DND-41 (cell line): ENCODE data around the gene SEC16A.

Experiments
- ATAC-seq: fragments of 200-7000 bp; cut with Tn5 transposase; 3 replicates; pipeline ENCODE4 v1.9.1; 2021; ENCODE audit warnings: low read depth; ENCODE audit not compliant: insufficient read depth
- DNase-seq: peaks from one replicate; pipeline ENCODE4 v3.0.0-alpha.2; 2020
- H2AFZ ChIP-seq: 2 replicates; pipeline ENCODE4 v1.6.0; 2012; ENCODE audit warnings: low read depth, low read length
- H3K27ac ChIP-seq: 2 replicates; pipeline ENCODE4 v1.5.1; 2012; ENCODE audit warnings: low read length, inconsistent platforms
- H3K27me3 ChIP-seq: fragments of 200-600 bp; sonication (generic); 2 replicates; pipeline ENCODE4 v1.6.0; 2012; ENCODE audit warnings: low read length, mild to moderate bottlenecking, inconsistent platforms; ENCODE audit not compliant: insufficient read depth, poor library complexity
- H3K36me3 ChIP-seq: 2 replicates; pipeline ENCODE4 v1.5.1; 2012; ENCODE audit warnings: low read length, inconsistent platforms; ENCODE audit not compliant: insufficient read depth
- H3K4me1 ChIP-seq: 2 replicates; pipeline ENCODE4 v1.5.1; 2012; ENCODE audit warnings: mild to moderate bottlenecking, low read length; ENCODE audit not compliant: insufficient read depth
- H3K4me2 ChIP-seq: 2 replicates; pipeline ENCODE4 v1.6.0; 2012; ENCODE audit warnings: mild to moderate bottlenecking, moderate library complexity, low read length, inconsistent platforms; ENCODE audit not compliant: insufficient read depth
- H3K4me3 ChIP-seq, 2 experiments: fragments of 200-600 bp in 1 of 2; shearing (Covaris generic) in 1 of 2; 2 replicates each; pipeline ENCODE4 v1.5.1; 2012 to 2016; ENCODE audit warnings: inconsistent platforms in 2 of 2, low read length in 2 of 2, mild to moderate bottlenecking in 2 of 2, low read depth in 1 of 2, moderate library complexity in 1 of 2
- H3K79me2 ChIP-seq: 2 replicates; pipeline ENCODE4 v1.6.0; 2012; ENCODE audit warnings: low read length, inconsistent platforms; ENCODE audit not compliant: insufficient read depth
- H3K9ac ChIP-seq: 2 replicates; pipeline ENCODE4 v1.6.0; 2012; ENCODE audit warnings: low read depth, mild to moderate bottlenecking, inconsistent platforms, low read length, moderate library complexity
- H3K9me3 ChIP-seq: 2 replicates; pipeline ENCODE4 v1.5.1; 2012; ENCODE audit warnings: low read length, moderate library complexity, mild to moderate bottlenecking, inconsistent platforms; ENCODE audit not compliant: insufficient read depth, severe bottlenecking
- H4K20me1 ChIP-seq: 2 replicates; pipeline ENCODE4 v1.6.0; 2012; ENCODE audit warnings: low read length; ENCODE audit not compliant: insufficient read depth
- CTCF ChIP-seq: IDR thresholded peaks from 2 replicates; pipeline ENCODE4 v1.5.1; 2012; ENCODE audit warnings: borderline replicate concordance, low read length, moderate library complexity, mild to moderate bottlenecking; ENCODE audit not compliant: poor library complexity, severe bottlenecking; ENCODE audit errors: extremely low read depth
- EZH2 ChIP-seq: IDR thresholded peaks from 3 replicates; pipeline ENCODE4 v1.6.1; 2012; ENCODE audit warnings: borderline replicate concordance, low read depth, mild to moderate bottlenecking, moderate library complexity, low read length, inconsistent platforms; ENCODE audit not compliant: severe bottlenecking

SEC16A gene

DNA sequence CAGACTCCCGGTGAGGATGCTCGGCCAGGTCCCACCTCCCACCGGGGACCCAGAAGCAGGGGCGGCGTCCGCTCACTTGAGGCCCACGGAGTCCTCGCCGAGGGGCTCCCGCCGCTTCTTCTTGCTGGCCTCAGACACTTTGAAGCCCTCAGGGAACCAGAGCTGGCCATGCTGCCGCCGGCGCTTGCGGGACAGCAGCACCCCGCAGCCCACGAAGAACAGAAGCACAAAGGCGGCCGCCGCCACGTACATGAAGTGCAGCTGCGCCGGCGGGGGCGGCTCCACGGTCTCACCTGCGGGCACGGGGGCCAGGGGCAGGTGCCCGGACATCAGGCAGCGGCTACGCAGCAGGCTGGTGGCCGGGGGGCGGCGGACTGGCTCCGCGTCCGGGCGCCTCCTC is 19.4 kb upstream of the SEC16A start:
- peaks cover 76% of the 10 kb centered on the region for H4K20me1 ChIP-seq
- no peak overlapping the region for H3K27ac ChIP-seq
- no peaks in the 10 kb centered on the region for H3K27me3 ChIP-seq
- TF ChIP-seq EZH2 (no peak), CTCF (no peak)
- H3K9ac ChIP-seq: no peak overlapping the region
- no peak overlapping the region for H3K4me2 ChIP-seq
- no peaks in the 10 kb centered on the region for H3K9me3 ChIP-seq
- ATAC-seq (no peak), DNase-seq (no peak)
- H3K79me2 ChIP-seq: peaks cover 41% of the 10 kb centered on the region; the same call in 1 of the 2 replicates
- no peaks in the 10 kb centered on the region for H3K4me1 ChIP-seq
- H2AFZ ChIP-seq: no peak overlapping the region
- peaks cover 99% of the 10 kb centered on the region for H3K36me3 ChIP-seq
- no peak overlapping the region for H3K4me3 ChIP-seq

DNA sequence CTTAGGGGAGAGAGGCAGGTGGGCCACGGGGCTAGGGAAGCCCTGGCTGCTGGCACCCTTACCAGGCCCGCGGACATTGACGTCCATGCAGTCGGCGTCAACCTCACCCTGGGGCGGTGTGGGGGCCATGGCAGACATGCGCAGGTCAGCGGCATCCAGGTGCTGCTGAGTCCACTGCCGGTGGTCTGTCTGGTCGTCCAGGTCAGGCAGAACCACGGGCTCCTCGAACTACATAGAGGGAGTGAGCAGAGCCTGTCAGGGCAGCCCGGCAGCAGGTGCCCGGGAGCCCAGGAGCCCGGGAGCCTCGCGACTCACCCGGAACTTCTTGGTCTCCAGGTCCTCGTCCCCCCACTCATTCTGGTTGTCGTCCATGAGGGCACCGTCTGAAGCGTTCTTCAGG is 18.8 kb upstream of the SEC16A start:
- H3K36me3 ChIP-seq: peaks cover 99% of the 10 kb centered on the region
- H3K9me3 ChIP-seq: no peaks in the 10 kb centered on the region
- H3K9ac ChIP-seq: no peak overlapping the region
- H3K27ac ChIP-seq: no peak overlapping the region
- no peak for ATAC-seq
- DNase-seq: no peak
- peaks cover 37% of the 10 kb centered on the region; the same call in 1 of the 2 replicates for H3K79me2 ChIP-seq
- TF ChIP-seq CTCF (no peak), EZH2 (no peak)
- H2AFZ ChIP-seq: no peak overlapping the region
- H3K4me3 ChIP-seq: no peak overlapping the region
- H3K27me3 ChIP-seq: no peaks in the 10 kb centered on the region
- no peak overlapping the region for H3K4me2 ChIP-seq
- no peaks in the 10 kb centered on the region for H3K4me1 ChIP-seq
- peaks cover 76% of the 10 kb centered on the region for H4K20me1 ChIP-seq

DNA sequence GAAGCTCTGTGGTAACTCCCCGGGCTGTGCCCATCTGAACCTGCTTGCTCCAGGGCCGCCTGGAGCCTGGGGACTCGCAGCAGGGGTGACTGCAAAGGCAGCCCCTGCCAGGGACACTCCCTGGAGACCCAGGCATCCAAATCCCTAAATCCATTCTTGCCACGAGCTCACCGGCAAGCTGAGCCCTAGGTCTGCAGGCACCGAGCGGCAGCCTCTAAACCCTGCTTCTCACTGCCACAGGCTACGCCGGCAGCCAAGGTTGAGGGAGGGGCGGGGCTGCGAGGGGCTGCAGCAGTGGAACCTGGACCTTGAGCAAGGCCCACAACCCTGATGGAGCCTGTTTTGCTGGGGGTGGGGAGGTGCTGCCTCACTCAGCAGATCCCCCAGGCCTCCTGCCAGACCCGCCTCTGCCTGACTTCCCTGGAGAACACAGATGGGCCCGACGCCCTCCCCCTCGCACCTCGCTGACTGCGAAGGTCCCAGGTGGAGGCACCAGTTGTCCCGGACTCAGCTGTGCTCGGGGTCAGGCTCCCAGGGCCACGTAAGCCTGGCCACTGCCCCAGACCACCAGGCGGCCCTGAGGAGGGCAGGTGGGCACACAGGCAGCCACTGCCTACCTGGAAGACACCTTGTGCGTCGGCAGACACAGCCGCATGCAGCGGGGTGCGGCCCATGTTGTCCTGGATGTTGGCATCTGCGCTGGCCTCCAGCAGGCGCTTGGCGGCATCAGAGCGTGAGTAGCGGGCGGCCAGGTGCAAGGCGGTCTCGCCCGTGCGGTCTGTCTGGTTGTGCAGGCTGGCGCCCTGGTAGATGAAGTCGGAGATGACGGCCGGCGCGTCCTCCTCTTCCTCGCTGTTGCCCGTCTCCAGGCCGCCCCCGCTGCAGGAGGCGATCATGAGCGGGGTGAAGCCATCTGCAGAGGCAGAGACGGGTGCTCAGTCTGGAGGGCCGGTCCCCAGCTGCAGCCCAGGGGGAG is 17.4 kb upstream of the SEC16A start:
- ATAC-seq (no peak), DNase-seq (no peak)
- H3K4me2 ChIP-seq: no peak overlapping the region
- H4K20me1 ChIP-seq: peaks cover 79% of the 10 kb centered on the region
- no peaks in the 10 kb centered on the region for H3K9me3 ChIP-seq
- no peak overlapping the region for H3K27ac ChIP-seq
- TF ChIP-seq EZH2 (no peak), CTCF (no peak)
- H3K4me1 ChIP-seq: no peaks in the 10 kb centered on the region
- H2AFZ ChIP-seq: no peak overlapping the region
- no peaks in the 10 kb centered on the region for H3K27me3 ChIP-seq
- peaks cover 28% of the 10 kb centered on the region; the same call in 1 of the 2 replicates for H3K79me2 ChIP-seq
- H3K4me3 ChIP-seq: no peak overlapping the region
- H3K9ac ChIP-seq: no peak overlapping the region
- peaks cover 98% of the 10 kb centered on the region for H3K36me3 ChIP-seq
